Naive thymus-derived CD4-positive, alpha-beta T cell (primary cell): ENCODE measurements around the gene ADGRD1. TPM values are rescaled to one million over a fixed set of nuclear protein-coding genes. Genes with fewer than 3 reads are reported as not detected.

Experiments
- ATAC-seq: fragments of 150-1000 bp; cut with Tn5 transposase; 2 replicates; pipeline ENCODE4 v1.10.0; 2021; ENCODE audit warnings: mild to moderate bottlenecking, moderate library complexity
- CTCF ChIA-PET: fragments of 350-600 bp; sonication (Branson Sonifier 250); formaldehyde crosslinking; loops from one replicate; lab custom pipeline; 2021; ENCODE audit warnings: antibody characterized with exemption; lab: Charles Lee
- POLR2A ChIA-PET: fragments of 350-600 bp; sonication (Branson Sonifier 250); formaldehyde crosslinking; loops from one replicate; lab custom pipeline; 2021; ENCODE audit warnings: antibody characterized with exemption, inconsistent platforms; lab: Charles Lee
- DNase-seq, 9 donors: peaks; one replicate each; pipeline versions ENCODE4 v3.0.0 to v3.0.0-alpha.2; 2020 to 2022; ENCODE audit warnings: mixed read lengths in 1 of 9
- H3K27ac ChIP-seq: one replicate; pipeline ENCODE4 v1.7.0; 2013; ENCODE audit warnings: mild to moderate bottlenecking, low read depth, low read length, moderate library complexity
- H3K27me3 ChIP-seq, 2 donors: one replicate each; pipeline ENCODE4 v1.7.0; 2013; ENCODE audit warnings: low read length in 2 of 2, mild to moderate bottlenecking in 2 of 2, moderate library complexity in 2 of 2; ENCODE audit not compliant: control insufficient read depth in 2 of 2, insufficient read depth in 2 of 2
- H3K36me3 ChIP-seq, 3 experiments: 1 replicate in 2 of 3; 2 replicates in 1 of 3; pipeline ENCODE4 v1.7.0; 2013; ENCODE audit warnings: low read length in 3 of 3, mild to moderate bottlenecking in 3 of 3, moderate library complexity in 1 of 3; ENCODE audit not compliant: insufficient read depth in 3 of 3, control insufficient read depth in 2 of 3
- H3K4me1 ChIP-seq, 2 donors: one replicate each; pipeline ENCODE4 v1.7.0; 2013; ENCODE audit warnings: low read length in 2 of 2, mild to moderate bottlenecking in 2 of 2, moderate library complexity in 1 of 2; ENCODE audit not compliant: control insufficient read depth in 2 of 2, insufficient read depth in 2 of 2
- H3K4me3 ChIP-seq: 2 replicates; pipeline ENCODE4 v1.7.0; 2013; ENCODE audit warnings: mild to moderate bottlenecking, low read length
- H3K9me3 ChIP-seq, 3 experiments: 1 replicate in 2 of 3; 2 replicates in 1 of 3; pipeline ENCODE4 v1.7.0; 2013; ENCODE audit warnings: low read length in 3 of 3; ENCODE audit not compliant: control insufficient read depth in 2 of 3
- H3K27ac Mint-ChIP-seq, 9 donors: one replicate each; pipeline ENCODE4 v1.8.0; 2020 to 2022; ENCODE audit warnings: mixed read lengths in 9 of 9, mild to moderate bottlenecking in 8 of 9, moderate library complexity in 5 of 9, inconsistent platforms in 2 of 9
- H3K27me3 Mint-ChIP-seq, 5 donors: one replicate each; pipeline ENCODE4 v1.8.0; 2021 to 2022; ENCODE audit warnings: mixed read lengths in 5 of 5, mild to moderate bottlenecking in 1 of 5
- H3K36me3 Mint-ChIP-seq, 5 donors: one replicate each; pipeline ENCODE4 v1.8.0; 2020 to 2022; ENCODE audit warnings: mixed read lengths in 5 of 5, mild to moderate bottlenecking in 3 of 5, inconsistent platforms in 1 of 5
- H3K4me1 Mint-ChIP-seq, 7 donors: one replicate each; pipeline ENCODE4 v1.8.0; 2020 to 2022; ENCODE audit warnings: mixed read lengths in 7 of 7, mild to moderate bottlenecking in 3 of 7, inconsistent platforms in 1 of 7
- H3K4me3 Mint-ChIP-seq, 10 donors: one replicate each; pipeline ENCODE4 v1.8.0; 2020 to 2022; ENCODE audit warnings: mild to moderate bottlenecking in 10 of 10, mixed read lengths in 10 of 10, moderate library complexity in 6 of 10, inconsistent platforms in 2 of 10
- H3K9me3 Mint-ChIP-seq, 11 donors: one replicate each; pipeline ENCODE4 v1.8.0; 2020 to 2022; ENCODE audit warnings: mixed read lengths in 11 of 11, mild to moderate bottlenecking in 4 of 11, inconsistent platforms in 1 of 11, moderate library complexity in 1 of 11
- intact Hi-C, 2 donors: fragments of 100-400 bp; cut with micrococcal nuclease; formaldehyde crosslinking; loops; one replicate each; pipeline ENCODE4 v1.15.1; 2023
- polyA plus RNA-seq, 2 donors: library from polyadenylated mRNA; unstranded; fragments of 300-500 nt; fragmentation: Illumina TruSeq; gene quantifications; one replicate each; pipeline ENCODE4 v1.2.3, GENCODE V29; 2021
- total RNA-seq, 6 experiments: library from RNA in 5 of 6; stranded (reverse) in 5 of 6; gene quantifications; 1 replicate in 5 of 6; 2 replicates in 1 of 6; pipeline ENCODE4 v1.2.3 and lab custom pipeline; 2021 to 2026

The ADGRD1 gene
- total and polyA plus RNA-seq, 7 experiments from 2014 or later: 0.41 to 11.9 (median 1.6) TPM; not detected in 4

DNA sequence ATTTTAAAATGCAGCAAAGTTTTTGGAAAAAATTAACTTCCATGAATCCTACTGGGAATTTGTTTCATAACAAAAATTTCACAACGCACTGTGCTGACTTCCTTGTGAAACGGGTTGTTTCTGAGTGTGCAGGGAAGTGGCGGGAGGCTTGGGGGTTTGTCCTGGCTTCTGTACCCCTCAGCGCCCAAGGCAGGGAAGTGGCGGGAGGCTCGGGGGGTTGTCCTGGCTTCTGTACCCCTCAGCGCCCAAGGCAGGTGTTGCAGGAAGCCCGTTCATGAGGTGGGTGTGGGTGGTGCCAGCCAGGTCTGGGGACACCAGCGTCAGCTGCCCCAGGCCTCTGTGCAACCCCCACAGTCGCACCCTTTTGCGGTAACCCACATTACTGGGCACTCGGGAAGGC, 25.1 kb downstream of the ADGRD1 start:
- H3K4me1 Mint-ChIP-seq: peaks cover 0 to 6% (median 0%) of the 10 kb centered on the region in 7 donors
- peaks cover 6 to 23% (median 11%) of the 10 kb centered on the region in 5 donors for H3K27me3 Mint-ChIP-seq
- Histone ChIP-seq H3K36me3 (no peaks in the 10 kb centered on the region), H3K9me3 (no peaks in the 10 kb centered on the region), H3K4me3 (no peak overlapping the region), H3K4me1 (no peaks in the 10 kb centered on the region), H3K27ac (no peak overlapping the region), H3K27me3 (no peaks in the 10 kb centered on the region)
- no peaks in the 10 kb centered on the region for H3K9me3 Mint-ChIP-seq
- ChIA-PET CTCF (no interaction called here), POLR2A (no interaction called here)
- ATAC-seq (no peak), DNase-seq (no peak)
- H3K4me3 Mint-ChIP-seq: no peak overlapping the region
- intact Hi-C loops: no loop called here
- H3K27ac Mint-ChIP-seq: no peak overlapping the region
- no peaks in the 10 kb centered on the region for H3K36me3 Mint-ChIP-seq

DNA sequence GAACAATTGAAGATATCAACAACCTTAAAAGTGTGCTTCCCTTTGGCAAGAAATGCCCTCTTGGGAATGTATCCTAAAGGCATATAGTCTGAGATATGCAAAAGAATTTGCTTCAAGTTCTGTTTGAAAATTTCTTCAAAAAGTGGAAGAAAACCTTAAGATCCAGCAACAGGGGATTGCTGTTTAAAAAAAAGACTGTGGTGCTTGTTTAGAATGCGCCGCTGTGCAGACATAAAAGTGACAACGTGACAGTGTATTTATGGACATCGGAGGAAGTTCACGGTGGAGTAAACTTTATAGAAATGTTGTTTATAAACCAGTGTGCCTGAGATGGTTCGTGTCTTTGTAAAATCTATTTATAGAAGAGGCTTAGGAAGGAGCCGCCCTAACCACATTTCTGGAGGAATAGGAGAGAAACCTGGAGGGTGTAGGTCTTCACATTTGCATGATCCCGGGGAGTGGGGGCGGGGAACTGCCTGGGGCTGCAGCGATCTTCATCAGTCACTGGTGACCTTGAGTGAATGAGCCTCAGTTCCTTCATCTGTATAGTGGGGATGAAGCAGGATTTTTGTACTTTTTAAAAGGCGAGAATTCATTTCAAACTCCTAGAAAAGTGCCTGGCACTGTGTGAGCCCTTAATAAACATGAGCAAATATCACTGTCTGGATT, 27.5 kb downstream of the ADGRD1 start:
- Histone ChIP-seq H3K4me1 (no peaks in the 10 kb centered on the region), H3K4me3 (no peak overlapping the region), H3K27me3 (no peaks in the 10 kb centered on the region), H3K36me3 (no peaks in the 10 kb centered on the region), H3K27ac (no peak overlapping the region), H3K9me3 (no peaks in the 10 kb centered on the region)
- Mint-ChIP-seq H3K27ac (no peak overlapping the region), H3K4me1 (peaks cover 0 to 6% (median 0%) of the 10 kb centered on the region in 7 donors), H3K9me3 (no peaks in the 10 kb centered on the region), H3K36me3 (no peaks in the 10 kb centered on the region), H3K27me3 (peaks cover 6 to 28% (median 15%) of the 10 kb centered on the region in 5 donors), H3K4me3 (no peak overlapping the region)
- intact Hi-C loops: no loop called here
- ChIA-PET POLR2A (no interaction called here), CTCF (no interaction called here)
- DNase-seq (no peak), ATAC-seq (no peak)

DNA sequence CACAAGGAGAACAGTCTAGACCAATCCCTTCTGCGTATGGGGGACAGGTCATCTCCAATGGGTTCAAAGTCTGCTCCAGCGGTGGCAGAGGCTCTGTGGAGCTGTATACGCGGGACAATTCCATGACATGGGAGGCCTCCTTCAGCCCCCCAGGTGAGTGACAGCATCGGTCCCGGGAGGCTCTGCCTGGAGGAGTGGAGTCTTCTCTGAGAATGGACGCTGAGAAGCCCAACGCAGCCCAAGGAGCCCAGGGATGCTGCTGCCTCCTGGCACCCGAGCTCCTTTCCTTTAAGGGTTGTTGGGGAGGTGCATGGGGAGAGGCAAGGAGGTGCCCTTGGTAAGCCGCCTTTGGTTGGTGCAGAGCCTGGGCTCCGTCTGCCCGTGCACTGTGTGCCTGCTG, 28.2 kb downstream of the ADGRD1 start:
- Histone ChIP-seq H3K27ac (no peak overlapping the region), H3K9me3 (no peaks in the 10 kb centered on the region), H3K4me1 (no peaks in the 10 kb centered on the region), H3K36me3 (no peaks in the 10 kb centered on the region), H3K27me3 (no peaks in the 10 kb centered on the region), H3K4me3 (no peak overlapping the region)
- ChIA-PET POLR2A (no interaction called here), CTCF (no interaction called here)
- Mint-ChIP-seq H3K36me3 (no peaks in the 10 kb centered on the region), H3K4me1 (peaks cover 0 to 6% (median 0%) of the 10 kb centered on the region in 7 donors), H3K4me3 (no peak overlapping the region), H3K9me3 (no peaks in the 10 kb centered on the region), H3K27ac (no peak overlapping the region), H3K27me3 (peaks cover 6 to 29% (median 15%) of the 10 kb centered on the region in 5 donors)
- intact Hi-C loops: no loop called here
- DNase-seq (no peak), ATAC-seq (no peak)

DNA sequence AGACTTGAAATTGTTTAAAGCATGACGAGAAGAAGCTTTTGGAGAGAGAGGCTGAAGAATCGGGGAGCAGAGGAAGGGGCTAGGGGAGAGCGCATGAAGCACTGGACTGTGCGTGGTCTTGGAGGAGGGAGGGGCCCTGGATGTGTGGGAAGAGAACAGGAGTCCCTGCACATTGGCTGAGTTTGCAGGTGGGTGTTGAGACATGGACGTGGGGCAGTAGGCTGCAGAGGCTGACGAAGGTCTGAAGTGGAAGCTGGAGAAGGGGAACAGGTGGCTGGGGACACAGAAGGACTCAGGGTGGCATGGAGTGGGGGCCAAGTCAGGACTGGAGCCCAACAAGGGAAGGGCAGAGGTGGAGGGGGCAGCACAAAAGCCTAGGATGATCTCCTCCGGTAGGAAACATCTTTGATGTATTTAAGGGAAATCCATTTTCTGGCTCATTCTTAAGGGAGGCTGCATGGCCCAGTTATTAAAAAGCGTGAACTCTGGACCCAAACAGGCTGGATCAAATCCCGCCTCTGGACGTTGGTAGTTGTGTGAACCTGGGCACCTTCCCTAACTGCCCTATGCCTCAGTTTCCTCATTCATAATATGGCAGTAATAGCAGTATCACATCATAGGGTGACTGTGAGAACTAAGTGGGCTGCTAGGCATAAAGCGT, 29.0 kb downstream of the ADGRD1 start:
- intact Hi-C loops: no loop called here
- Mint-ChIP-seq H3K4me1 (peaks cover 0 to 6% (median 0%) of the 10 kb centered on the region in 7 donors), H3K9me3 (no peaks in the 10 kb centered on the region), H3K27me3 (peaks cover 6 to 35% (median 15%) of the 10 kb centered on the region in 5 donors), H3K4me3 (no peak overlapping the region), H3K36me3 (no peaks in the 10 kb centered on the region), H3K27ac (no peak overlapping the region)
- POLR2A ChIA-PET: no interaction called here
- Histone ChIP-seq H3K4me1 (no peaks in the 10 kb centered on the region), H3K9me3 (no peaks in the 10 kb centered on the region), H3K27me3 (no peaks in the 10 kb centered on the region), H3K36me3 (no peaks in the 10 kb centered on the region), H3K4me3 (no peak overlapping the region), H3K27ac (no peak overlapping the region)
- DNase-seq: no peak
- no peak for ATAC-seq
- CTCF ChIA-PET: no interaction called here

DNA sequence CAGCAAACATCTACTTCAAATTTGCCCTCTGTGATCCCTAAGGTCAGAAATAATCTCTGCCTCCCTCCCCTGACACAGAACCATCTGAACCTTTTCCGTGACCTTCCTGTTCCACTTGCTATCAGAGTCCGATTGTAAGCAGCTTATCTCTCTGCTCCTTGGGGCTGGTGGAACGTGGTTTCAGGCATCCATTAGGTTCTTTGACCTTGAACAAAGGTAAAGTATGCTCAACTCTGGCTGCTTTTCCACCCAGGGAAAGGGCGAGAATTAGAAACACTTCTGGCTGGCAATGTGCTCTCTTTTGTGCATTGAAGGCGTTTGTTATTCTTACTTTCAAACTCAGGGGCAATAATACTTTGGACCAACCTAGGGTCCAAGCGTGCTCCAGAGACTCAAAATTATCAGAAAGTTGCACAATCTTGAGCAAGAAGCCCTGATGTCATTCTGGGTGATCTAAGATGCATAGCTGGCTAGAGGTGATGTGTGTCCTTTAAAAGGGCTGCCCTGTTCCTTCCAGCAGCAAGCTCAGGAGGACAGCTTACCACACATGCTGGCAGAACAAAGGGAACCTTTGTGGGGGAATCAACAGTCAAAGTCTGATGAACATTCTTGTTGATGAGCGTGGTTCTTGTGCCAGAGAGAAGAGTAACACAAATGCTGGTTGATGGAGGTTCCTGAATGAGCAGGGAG, 29.8 kb downstream of the ADGRD1 start:
- H3K36me3 ChIP-seq: no peaks in the 10 kb centered on the region
- H3K27ac Mint-ChIP-seq: no peak overlapping the region
- CTCF ChIA-PET: no interaction called here
- no peak overlapping the region for H3K4me3 ChIP-seq
- intact Hi-C loops: no loop called here
- no peaks in the 10 kb centered on the region for H3K36me3 Mint-ChIP-seq
- POLR2A ChIA-PET: no interaction called here
- no peaks in the 10 kb centered on the region for H3K9me3 Mint-ChIP-seq
- ATAC-seq: no peak
- no peak for DNase-seq
- H3K4me3 Mint-ChIP-seq: no peak overlapping the region
- no peaks in the 10 kb centered on the region for H3K27me3 ChIP-seq
- H3K4me1 Mint-ChIP-seq: peaks cover 0 to 6% (median 0%) of the 10 kb centered on the region in 7 donors
- H3K4me1 ChIP-seq: no peaks in the 10 kb centered on the region
- no peaks in the 10 kb centered on the region for H3K9me3 ChIP-seq
- H3K27me3 Mint-ChIP-seq: peaks cover 6 to 40% (median 20%) of the 10 kb centered on the region in 5 donors
- no peak overlapping the region for H3K27ac ChIP-seq

DNA sequence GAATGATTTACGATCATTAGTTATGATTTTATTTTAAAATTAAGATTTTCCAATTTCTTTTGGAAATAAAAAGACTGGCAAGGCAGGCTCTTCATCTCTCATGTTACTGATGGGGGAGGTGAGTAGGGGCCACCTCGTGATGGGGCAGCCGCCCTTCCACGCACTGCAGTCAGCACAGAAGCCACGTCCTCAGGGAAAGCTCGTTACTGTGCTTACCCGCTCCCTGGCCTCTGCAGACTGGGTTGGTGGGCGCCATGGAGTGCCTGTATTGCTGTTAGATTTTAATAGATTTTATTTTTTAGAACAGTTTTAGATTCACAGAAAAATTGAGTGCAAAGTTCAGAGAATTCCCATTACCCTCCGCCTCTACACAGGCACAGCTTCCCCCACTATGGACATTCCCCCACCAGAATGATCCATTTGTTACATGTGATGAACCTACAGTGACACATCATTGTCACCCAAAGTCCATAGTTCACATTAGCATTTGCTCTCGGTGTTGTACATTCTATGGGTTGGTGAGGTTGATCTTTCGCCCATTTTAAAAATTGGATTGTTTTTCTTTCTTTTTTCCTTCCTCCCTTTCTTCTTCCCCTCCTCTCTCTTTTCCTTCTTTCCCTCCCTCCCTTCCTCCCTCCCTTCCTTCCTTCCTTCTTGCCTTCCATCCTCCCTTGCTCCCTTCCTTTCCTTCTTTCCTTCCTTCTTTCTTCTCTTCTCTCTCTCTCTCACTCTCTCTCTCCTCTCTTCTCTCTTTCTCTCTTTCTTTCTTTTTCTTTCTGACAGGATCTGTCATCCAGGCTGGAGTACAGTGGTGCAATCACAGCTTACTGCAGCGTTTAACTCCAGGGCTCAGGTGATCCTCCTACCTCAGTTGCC, 30.7 kb downstream of the ADGRD1 start:
- H3K27ac Mint-ChIP-seq: peak overlapping the region in 1 of 9 donors; percentile 4
- no peak overlapping the region for H3K27ac ChIP-seq
- no peaks in the 10 kb centered on the region for H3K9me3 ChIP-seq
- ChIA-PET POLR2A (no interaction called here), CTCF (no interaction called here)
- no peak overlapping the region for H3K4me3 ChIP-seq
- DNase-seq: no peak
- H3K27me3 ChIP-seq: no peaks in the 10 kb centered on the region
- peaks cover 6 to 40% (median 30%) of the 10 kb centered on the region in 5 donors for H3K27me3 Mint-ChIP-seq
- H3K4me1 ChIP-seq: no peaks in the 10 kb centered on the region
- intact Hi-C loops: no loop called here
- no peak for ATAC-seq
- no peaks in the 10 kb centered on the region for H3K36me3 Mint-ChIP-seq
- H3K9me3 Mint-ChIP-seq: no peaks in the 10 kb centered on the region
- no peaks in the 10 kb centered on the region for H3K36me3 ChIP-seq
- H3K4me1 Mint-ChIP-seq: peaks cover 0 to 6% (median 0%) of the 10 kb centered on the region in 7 donors
- no peak overlapping the region for H3K4me3 Mint-ChIP-seq
